OCI-LY7 (cell line): ENCODE data around the gene MARS1. TPM values are rescaled to one million over a fixed set of nuclear protein-coding genes. Genes with fewer than 3 reads are reported as not detected.

Source experiments
- BruUV-seq: library from RNA; stranded (reverse); fragments of 400-500 nt; replicated peaks from 2 replicates; lab custom pipeline; 2021; lab: Mats Ljungman, UMichigan
- CTCF ChIA-PET: fragments of 300-600 bp; sonication (Branson Sonifier 250); formaldehyde crosslinking; loops from one replicate; lab custom pipeline; 2022; ENCODE audit warnings: antibody characterized with exemption; ENCODE audit not compliant: unreplicated experiment; lab: Charles Lee
- POLR2A ChIA-PET: fragments of 300-600 bp; sonication (Branson Sonifier 250); formaldehyde crosslinking; loops from one replicate; lab custom pipeline; 2022; ENCODE audit warnings: antibody characterized with exemption; lab: Charles Lee
- DNase-seq: peaks from one replicate; pipeline ENCODE4 v3.0.0-alpha.2; 2015; ENCODE audit warnings: low spot score
- H2AFZ ChIP-seq: fragments of 200-600 bp; sonication (generic), shearing (Covaris generic); 2 replicates; pipeline ENCODE4 v1.6.1; 2014; ENCODE audit warnings: mild to moderate bottlenecking, antibody characterized with exemption, low read length, moderate library complexity
- H3K27ac ChIP-seq: fragments of 200-600 bp; sonication (generic); 2 replicates; pipeline ENCODE4 v1.5.1; 2014; ENCODE audit warnings: mixed run types, low read depth, mild to moderate bottlenecking, moderate library complexity, low read length, inconsistent platforms; ENCODE audit not compliant: poor library complexity, severe bottlenecking
- H3K36me3 ChIP-seq: fragments of 200-600 bp; sonication (generic); 2 replicates; pipeline ENCODE4 v1.6.1; 2014; ENCODE audit warnings: mild to moderate bottlenecking, antibody characterized with exemption, low read length, moderate library complexity, mixed read lengths; ENCODE audit not compliant: insufficient read depth
- H3K4me1 ChIP-seq: fragments of 200-600 bp; sonication (generic); 2 replicates; pipeline ENCODE4 v1.5.1; 2014; ENCODE audit warnings: mild to moderate bottlenecking, low read length; ENCODE audit not compliant: insufficient read depth, poor library complexity, severe bottlenecking
- H3K4me2 ChIP-seq: fragments of 200-600 bp; sonication (generic); 2 replicates; pipeline ENCODE4 v1.6.1; 2014; ENCODE audit warnings: mild to moderate bottlenecking, low read length
- H3K4me3 ChIP-seq: fragments of 200-600 bp; sonication (generic); 2 replicates; pipeline ENCODE4 v1.5.1; 2014; ENCODE audit warnings: mild to moderate bottlenecking, low read depth, low read length; ENCODE audit not compliant: poor library complexity, severe bottlenecking
- H3K79me2 ChIP-seq: fragments of 200-600 bp; sonication (generic); 2 replicates; pipeline ENCODE4 v1.6.1; 2016; ENCODE audit warnings: low read depth, mild to moderate bottlenecking, low read length, moderate library complexity, mixed read lengths; ENCODE audit not compliant: insufficient read depth
- H3K9me2 ChIP-seq: fragments of 200-600 bp; sonication (generic); 2 replicates; pipeline ENCODE4 v1.6.1; 2016; ENCODE audit warnings: mild to moderate bottlenecking, low read length, mixed read lengths; ENCODE audit not compliant: insufficient read depth
- H3K9me3 ChIP-seq: fragments of 200-600 bp; sonication (generic); 2 replicates; pipeline ENCODE4 v1.6.1; 2014; ENCODE audit warnings: mild to moderate bottlenecking, mixed run types, low read length, mixed read lengths
- H4K20me1 ChIP-seq: fragments of 200-600 bp; sonication (generic); 2 replicates; pipeline ENCODE4 v1.6.1; 2014; ENCODE audit warnings: mild to moderate bottlenecking, antibody characterized with exemption, low read length, moderate library complexity, mixed read lengths; ENCODE audit not compliant: insufficient read depth
- EZH2phosphoT487 ChIP-seq: fragments of 200-600 bp; sonication (generic); IDR thresholded peaks from 2 replicates; pipeline ENCODE4 v1.6.1; 2018; ENCODE audit warnings: low read depth, borderline replicate concordance, mild to moderate bottlenecking, mixed run types, antibody characterized with exemption, low read length, moderate library complexity, mixed read lengths
- intact Hi-C: fragments of 100-400 bp; cut with micrococcal nuclease; formaldehyde crosslinking; loops from one replicate; pipeline ENCODE4 v1.10.0; 2022; ENCODE audit not compliant: unreplicated experiment
- total RNA-seq, 2 experiments: library from RNA; depleted of rRNA in 1 of 2; stranded (reverse); fragments of >200 nt in 1 of 2; shearing (Covaris generic) in 1 of 2; gene quantifications; 2 replicates each; pipeline ENCODE4 v1.2.3, GENCODE V29; 2014 to 2022
- TF ChIP-seq, protein P1 (sequence below): fragments of 200-600 bp; sonication (generic); conservative IDR thresholded peaks from 2 replicates; pipeline ENCODE4 v1.5.1; 2014; ENCODE audit warnings: mild to moderate bottlenecking, antibody characterized with exemption, low read length, moderate library complexity, mixed read lengths

Gene MARS1
- total RNA-seq, 2 experiments from 2014 or later = 272 to 465 TPM

DNA sequence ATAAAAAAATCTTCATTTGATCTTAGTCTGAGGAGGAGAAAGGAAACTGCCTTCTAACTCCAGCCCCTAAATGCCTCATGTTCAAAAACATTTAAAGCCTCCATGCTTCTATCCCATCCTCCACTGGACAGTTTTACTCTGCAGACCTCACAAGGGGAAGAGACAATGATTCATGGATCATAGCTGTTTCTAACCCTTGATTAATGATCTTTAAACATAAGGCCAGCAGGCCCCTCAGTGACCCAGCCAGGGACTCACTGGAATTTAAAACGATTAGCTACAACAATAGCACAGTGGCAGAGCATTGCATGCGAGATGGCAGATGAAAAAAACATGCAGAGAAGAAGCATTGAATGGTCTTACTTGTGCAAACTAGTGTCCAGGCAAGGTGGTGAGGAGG, 53.1 kb downstream of the MARS1 start:
- POLR2A ChIA-PET = interaction anchor here (1.0 to 2.3 kb wide), 3 partner anchors 9 to 35 kb away, joined by 3 to 8 read pairs (median 3); no protein-coding TSS in a partner anchor
- no peaks in the 10 kb centered on the region for H3K9me2 ChIP-seq
- no peak for DNase-seq
- intact Hi-C loops = no loop called here
- TF ChIP-seq, protein P1, sequence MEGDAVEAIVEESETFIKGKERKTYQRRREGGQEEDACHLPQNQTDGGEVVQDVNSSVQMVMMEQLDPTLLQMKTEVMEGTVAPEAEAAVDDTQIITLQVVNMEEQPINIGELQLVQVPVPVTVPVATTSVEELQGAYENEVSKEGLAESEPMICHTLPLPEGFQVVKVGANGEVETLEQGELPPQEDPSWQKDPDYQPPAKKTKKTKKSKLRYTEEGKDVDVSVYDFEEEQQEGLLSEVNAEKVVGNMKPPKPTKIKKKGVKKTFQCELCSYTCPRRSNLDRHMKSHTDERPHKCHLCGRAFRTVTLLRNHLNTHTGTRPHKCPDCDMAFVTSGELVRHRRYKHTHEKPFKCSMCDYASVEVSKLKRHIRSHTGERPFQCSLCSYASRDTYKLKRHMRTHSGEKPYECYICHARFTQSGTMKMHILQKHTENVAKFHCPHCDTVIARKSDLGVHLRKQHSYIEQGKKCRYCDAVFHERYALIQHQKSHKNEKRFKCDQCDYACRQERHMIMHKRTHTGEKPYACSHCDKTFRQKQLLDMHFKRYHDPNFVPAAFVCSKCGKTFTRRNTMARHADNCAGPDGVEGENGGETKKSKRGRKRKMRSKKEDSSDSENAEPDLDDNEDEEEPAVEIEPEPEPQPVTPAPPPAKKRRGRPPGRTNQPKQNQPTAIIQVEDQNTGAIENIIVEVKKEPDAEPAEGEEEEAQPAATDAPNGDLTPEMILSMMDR = no peak
- no peak for TF ChIP-seq EZH2phosphoT487
- peaks cover 20% of the 10 kb centered on the region for H3K4me1 ChIP-seq
- no peak overlapping the region for H3K4me2 ChIP-seq
- CTCF ChIA-PET = no interaction called here
- no peak overlapping the region for H2AFZ ChIP-seq
- H3K36me3 ChIP-seq = peaks cover 44% of the 10 kb centered on the region
- H4K20me1 ChIP-seq = no peaks in the 10 kb centered on the region
- H3K79me2 ChIP-seq = peaks cover 7% of the 10 kb centered on the region; the same call in 1 of the 2 replicates
- H3K27ac ChIP-seq = no peak overlapping the region
- H3K9me3 ChIP-seq = no peaks in the 10 kb centered on the region
- H3K4me3 ChIP-seq = no peak overlapping the region
- BruUV-seq = no TSS peak

DNA sequence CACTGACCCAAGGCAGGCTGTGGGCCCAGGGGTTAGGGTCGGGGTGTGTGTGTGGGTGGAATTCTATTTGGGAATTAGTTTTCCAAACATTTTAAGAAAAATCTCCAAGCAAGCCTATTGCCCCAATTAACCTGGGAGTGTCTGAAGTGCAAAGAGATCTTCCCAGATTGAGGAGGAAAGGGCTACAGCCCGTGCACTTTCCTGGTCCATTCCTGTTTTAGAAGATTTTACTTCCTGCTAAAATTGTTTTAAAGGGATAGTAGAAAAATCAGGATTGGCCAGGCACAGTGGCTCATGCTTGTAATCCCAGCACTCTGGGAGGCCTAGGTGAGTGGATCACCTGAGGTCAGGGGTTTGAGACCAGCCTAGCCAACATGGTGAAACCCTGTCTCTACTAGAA, 53.8 kb downstream of the MARS1 start:
- Histone ChIP-seq H4K20me1 (no peaks in the 10 kb centered on the region), H3K4me3 (no peak overlapping the region), H3K27ac (no peak overlapping the region), H3K36me3 (peaks cover 39% of the 10 kb centered on the region), H3K9me3 (no peaks in the 10 kb centered on the region), H3K79me2 (peaks cover 14% of the 10 kb centered on the region; the same call in 1 of the 2 replicates), H2AFZ (no peak overlapping the region), H3K4me1 (peaks cover 22% of the 10 kb centered on the region), H3K9me2 (no peaks in the 10 kb centered on the region), H3K4me2 (no peak overlapping the region)
- CTCF ChIA-PET = no interaction called here
- DNase-seq = no peak
- intact Hi-C loops = no loop called here
- POLR2A ChIA-PET = interaction anchor here (0.8 to 2.3 kb wide), 2 partner anchors 18 to 36 kb away, joined by 3 to 8 read pairs; no protein-coding TSS in a partner anchor
- no peak for TF ChIP-seq EZH2phosphoT487
- TF ChIP-seq, protein P1 = no peak
- no TSS peak for BruUV-seq

DNA sequence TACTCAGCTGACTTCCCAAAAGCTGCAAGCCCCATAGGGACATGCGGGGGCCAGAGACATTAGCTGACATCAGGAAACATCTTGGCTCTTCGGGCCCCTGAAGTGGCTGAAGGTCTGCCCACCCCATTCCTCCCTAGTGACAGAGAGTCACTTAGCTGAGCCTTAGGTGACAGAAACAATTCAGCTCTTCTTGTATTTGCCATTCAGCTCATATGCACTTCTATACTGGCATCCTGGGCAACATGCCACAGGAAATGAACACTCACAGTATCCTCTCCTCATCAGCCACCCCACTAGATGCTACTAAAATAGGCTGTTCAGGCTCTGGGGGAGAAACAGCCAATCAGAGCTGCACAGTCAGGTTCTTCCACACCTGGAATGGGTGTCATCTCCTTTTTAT, 55.7 kb downstream of the MARS1 start:
- Histone ChIP-seq H3K79me2 (peaks cover 16% of the 10 kb centered on the region; the same call in 1 of the 2 replicates), H3K4me3 (no peak overlapping the region), H3K9me2 (no peaks in the 10 kb centered on the region), H3K27ac (no peak overlapping the region), H3K4me1 (peaks cover 29% of the 10 kb centered on the region), H4K20me1 (no peaks in the 10 kb centered on the region), H3K4me2 (no peak overlapping the region), H3K9me3 (no peaks in the 10 kb centered on the region), H2AFZ (no peak overlapping the region), H3K36me3 (peaks cover 27% of the 10 kb centered on the region; the same call in 1 of the 2 replicates)
- BruUV-seq = no TSS peak
- ChIA-PET POLR2A (interaction anchor here (0.6 kb wide), 2 partner anchors 208 to 472 kb away, joined by 3 read pairs; partner anchors contain the start of gene CDK4), CTCF (no interaction called here)
- intact Hi-C loops = no loop called here
- TF ChIP-seq EZH2phosphoT487 = no peak
- TF ChIP-seq, protein P1 = no peak
- no peak for DNase-seq
